Epithelial cell of proximal tubule (primary cell): ENCODE data around the gene MAN2A1. TPM values are rescaled to one million over a fixed set of nuclear protein-coding genes. Genes with fewer than 3 reads are reported as not detected.

Source experiments
- DNase-seq: peaks from one replicate; pipeline ENCODE4 v3.0.0-alpha.2; 2011; ENCODE audit warnings: low read depth
- H3K4me3 ChIP-seq: 2 replicates; pipeline ENCODE4 v1.5.1; 2011; ENCODE audit warnings: low read depth, mild to moderate bottlenecking, low read length
- CTCF ChIP-seq: conservative IDR thresholded peaks from 2 replicates; pipeline ENCODE4 v1.5.1; 2012; ENCODE audit warnings: low read depth, mild to moderate bottlenecking, low read length
- total RNA-seq: library from RNA; depleted of rRNA; stranded (reverse); fragments of >200 nt; gene quantifications from 2 replicates; pipeline ENCODE4 v1.2.3, GENCODE V29; 2015

The MAN2A1 gene
- total RNA-seq, 1 donor from 2014 or later = 51.2 TPM

GRCh38 chr5:109713453-109713852 lies 23.7 kb downstream of the MAN2A1 start:
- TF ChIP-seq CTCF = no peak
- no peak overlapping the region for H3K4me3 ChIP-seq
- no peak for DNase-seq

GRCh38 chr5:109714592-109714991 lies 24.9 kb downstream of the MAN2A1 start:
- no peak overlapping the region for H3K4me3 ChIP-seq
- TF ChIP-seq CTCF = no peak
- no peak for DNase-seq

- TF ChIP-seq CTCF = no peak
- H3K4me3 ChIP-seq = no peak overlapping the region
- DNase-seq = no peak
Measured at GRCh38 chr5:109718216-109718615, 28.5 kb downstream of the MAN2A1 start.

- DNase-seq = peak; percentile 58
- no peak overlapping the region for H3K4me3 ChIP-seq
- no peak for TF ChIP-seq CTCF
Measured at GRCh38 chr5:109718632-109719031, 28.9 kb downstream of the MAN2A1 start.

- no peak for TF ChIP-seq CTCF
- no peak for DNase-seq
- H3K4me3 ChIP-seq = no peak overlapping the region
Measured at GRCh38 chr5:109719978-109720377, 30.3 kb downstream of the MAN2A1 start.

- H3K4me3 ChIP-seq = no peak overlapping the region
- no peak for TF ChIP-seq CTCF
- no peak for DNase-seq
Measured at GRCh38 chr5:109721741-109722140, 32.0 kb downstream of the MAN2A1 start.

- TF ChIP-seq CTCF = no peak
- no peak overlapping the region for H3K4me3 ChIP-seq
- DNase-seq = no peak
Measured at GRCh38 chr5:109723606-109724005, 33.9 kb downstream of the MAN2A1 start.
